GM23338 (cell line): Measurements from ENCODE around the gene SMG6. TPM values are rescaled to one million over a fixed set of nuclear protein-coding genes. Genes with fewer than 3 reads are reported as not detected.

ENCODE experiments used
- ATAC-seq: fragments of 200-7000 bp; cut with Tn5 transposase; 3 replicates; pipeline ENCODE4 v1.9.1; 2020
- DNase-seq: peaks from one replicate; pipeline ENCODE4 v3.0.0-alpha.2; 2015; ENCODE audit warnings: low spot score
- H2AFZ ChIP-seq: fragments of 200-600 bp; sonication (generic); 2 replicates; pipeline ENCODE4 v1.8.0; 2016; ENCODE audit warnings: antibody characterized with exemption, mild to moderate bottlenecking, moderate library complexity
- H3F3A ChIP-seq: fragments of 200-600 bp; sonication (generic); replicated peaks from 2 replicates; pipeline ENCODE4 v1.8.0; 2017; ENCODE audit warnings: antibody characterized with exemption, mixed run types, low read depth
- H3K27ac ChIP-seq: fragments of 200-600 bp; sonication (generic); 2 replicates; pipeline ENCODE4 v1.6.1; 2016; ENCODE audit warnings: low read depth
- H3K27me3 ChIP-seq: fragments of 200-600 bp; sonication (generic); 2 replicates; pipeline ENCODE4 v1.8.0; 2016; ENCODE audit warnings: mild to moderate bottlenecking, mixed run types, moderate library complexity; ENCODE audit not compliant: insufficient read depth
- H3K36me3 ChIP-seq: fragments of 200-600 bp; sonication (generic); 2 replicates; pipeline ENCODE4 v1.8.0; 2016; ENCODE audit warnings: mild to moderate bottlenecking; ENCODE audit not compliant: insufficient read depth
- H3K4me1 ChIP-seq: fragments of 200-600 bp; sonication (generic); 2 replicates; pipeline ENCODE4 v1.8.0; 2016; ENCODE audit warnings: mild to moderate bottlenecking, moderate library complexity; ENCODE audit not compliant: insufficient read depth
- H3K4me2 ChIP-seq: fragments of 200-600 bp; sonication (generic); 2 replicates; pipeline ENCODE4 v1.7.1; 2017; ENCODE audit warnings: mixed run types
- H3K4me3 ChIP-seq: fragments of 200-600 bp; sonication (generic); 2 replicates; pipeline ENCODE4 v1.6.1; 2016; ENCODE audit warnings: mixed run types
- H3K79me2 ChIP-seq: fragments of 200-600 bp; sonication (generic); replicated peaks from 2 replicates; pipeline ENCODE4 v1.8.0; 2017; ENCODE audit warnings: mild to moderate bottlenecking; ENCODE audit not compliant: insufficient read depth
- H3K9me2 ChIP-seq: fragments of 200-600 bp; sonication (generic); 2 replicates; pipeline ENCODE4 v1.8.0; 2017; ENCODE audit not compliant: insufficient read depth
- H4K20me1 ChIP-seq: fragments of 200-600 bp; sonication (generic); replicated peaks from 2 replicates; pipeline ENCODE4 v1.8.0; 2017; ENCODE audit warnings: mild to moderate bottlenecking; ENCODE audit not compliant: insufficient read depth
- H3K27ac Mint-ChIP-seq: 2 replicates; pipeline ENCODE4 v1.8.0; 2020; ENCODE audit warnings: inconsistent platforms, mild to moderate bottlenecking, moderate library complexity, mixed read lengths
- H3K27me3 Mint-ChIP-seq: 3 replicates; pipeline ENCODE4 v1.8.0; 2022; ENCODE audit warnings: low read depth, mild to moderate bottlenecking, moderate library complexity, mixed read lengths, inconsistent platforms; ENCODE audit not compliant: insufficient read depth, poor library complexity
- H3K36me3 Mint-ChIP-seq: 3 replicates; pipeline ENCODE4 v1.8.0; 2021; ENCODE audit warnings: low read depth, mild to moderate bottlenecking, inconsistent platforms, moderate library complexity, mixed read lengths
- H3K4me1 Mint-ChIP-seq: 3 replicates; pipeline ENCODE4 v1.8.0; 2020; ENCODE audit warnings: mild to moderate bottlenecking, inconsistent platforms, mixed read lengths
- H3K4me3 Mint-ChIP-seq: 3 replicates; pipeline ENCODE4 v1.8.0; 2021; ENCODE audit warnings: moderate library complexity, mild to moderate bottlenecking, inconsistent platforms, mixed read lengths
- H3K9me3 Mint-ChIP-seq: 3 replicates; pipeline ENCODE4 v1.8.0; 2020; ENCODE audit warnings: moderate library complexity, mild to moderate bottlenecking, inconsistent platforms, mixed read lengths
- CREB1 ChIP-seq: fragments of 250-450 bp; sonication (Bioruptor Pico); IDR thresholded peaks from 2 replicates; pipeline ENCODE4 v1.5.0; 2020; ENCODE audit warnings: low read depth, mild to moderate bottlenecking, moderate library complexity
- CTCF ChIP-seq, 2 experiments: fragments of 200-600 bp in 1 of 2; sonication (generic) in 1 of 2; conservative IDR thresholded peaks; 2 replicates each; pipeline versions ENCODE4 v1.5.1 to v1.6.1; 2016 to 2017; ENCODE audit warnings: antibody characterized with exemption in 2 of 2, low read depth in 2 of 2, mild to moderate bottlenecking in 2 of 2, moderate library complexity in 1 of 2
- ETS1 ChIP-seq: IDR thresholded peaks from 2 replicates; pipeline ENCODE4 v1.6.1; 2016; ENCODE audit warnings: antibody characterized with exemption
- JUNB ChIP-seq: IDR thresholded peaks from one replicate; pipeline ENCODE4 v1.6.1; 2016; ENCODE audit warnings: antibody characterized with exemption; ENCODE audit not compliant: unreplicated experiment
- NANOG ChIP-seq: IDR thresholded peaks from 2 replicates; pipeline ENCODE4 v1.6.1; 2016; ENCODE audit warnings: antibody characterized with exemption, borderline replicate concordance
- POLR2AphosphoS5 ChIP-seq: IDR thresholded peaks from 2 replicates; pipeline ENCODE4 v1.6.1; 2016; ENCODE audit warnings: antibody characterized with exemption, low read depth
- REST ChIP-seq: IDR thresholded peaks from one replicate; pipeline ENCODE4 v1.6.1; 2018; ENCODE audit warnings: antibody characterized with exemption; ENCODE audit not compliant: unreplicated experiment
- STAT1 ChIP-seq: IDR thresholded peaks from one replicate; pipeline ENCODE4 v1.6.1; 2016; ENCODE audit warnings: antibody characterized with exemption; ENCODE audit not compliant: unreplicated experiment
- ZNF331 ChIP-seq: fragments of 250-450 bp; sonication (Bioruptor Pico); IDR thresholded peaks from 2 replicates; pipeline ENCODE4 v1.5.0; 2020; ENCODE audit warnings: low read depth, mild to moderate bottlenecking, moderate library complexity
- ZNF462 ChIP-seq: fragments of 250-450 bp; sonication (Bioruptor Pico); IDR thresholded peaks from 2 replicates; pipeline ENCODE4 v1.5.0; 2020; ENCODE audit warnings: mild to moderate bottlenecking, moderate library complexity
- polyA plus RNA-seq: library from polyadenylated mRNA; unstranded; fragments of >200 nt; fragmentation: Nextera tagmentation; extraction: Ambion mirVana; gene quantifications from 2 replicates; pipeline ENCODE4 v1.2.1, GENCODE V29; 2016
- total RNA-seq: library from RNA; depleted of rRNA; stranded (reverse); fragments of >200 nt; shearing (Covaris generic); gene quantifications from 2 replicates; pipeline ENCODE4 v1.2.3, GENCODE V29; 2014

Gene SMG6
- total and polyA plus RNA-seq, 2 experiments from 2014 or later = 10.4 to 43.1 TPM

- H2AFZ ChIP-seq = peak within 1 kb of the TSS; percentile 92; the same call in 1 of the 2 replicates
- Mint-ChIP-seq H3K36me3 (peaks cover 16% of the 10 kb centered on the region), H3K27me3 (peaks cover 24% of the 10 kb centered on the region), H3K4me3 (peak within 1 kb of the TSS; percentile 97), H3K27ac (peak within 1 kb of the TSS; percentile 96), H3K9me3 (no peaks in the 10 kb centered on the region), H3K4me1 (peaks cover 5% of the 10 kb centered on the region; the same call in 2 of the 3 replicates)
- H3K36me3 ChIP-seq = peaks cover 7% of the 10 kb centered on the region; the same call in 1 of the 2 replicates
- peak; percentile 7 to 70; a peak in 2 of 4 replicates for TF ChIP-seq CTCF (conservative IDR thresholded peaks at IDR 0.05; ENCODE audit: low read depth in 2 of 2)
- TF ChIP-seq NANOG = no peak
- no peak for TF ChIP-seq STAT1
- no peak for TF ChIP-seq JUNB
- peak; percentile 13 for TF ChIP-seq REST
- peak; percentile 91 for TF ChIP-seq ETS1
- TF ChIP-seq CREB1 = peak; percentile 78
- no peak for TF ChIP-seq ZNF462 (CRISPR knock-in tag)
- peak; percentile 66 for TF ChIP-seq POLR2AphosphoS5
- TF ChIP-seq ZNF331 (CRISPR knock-in tag) = no peak
- H4K20me1 ChIP-seq = no peaks in the 10 kb centered on the region; the same call in 1 of the 2 replicates
- ATAC-seq (peak; percentile 91), DNase-seq (peak; percentile 98)
- peaks cover 10% of the 10 kb centered on the region; the same call in 1 of the 2 replicates for H3F3A ChIP-seq
- H3K27me3 ChIP-seq = peaks cover 17% of the 10 kb centered on the region; the same call in 1 of the 2 replicates
- H3K27ac ChIP-seq = peak within 1 kb of the TSS; percentile 55
- no peaks in the 10 kb centered on the region for H3K9me2 ChIP-seq
- H3K4me1 ChIP-seq = peaks cover 7% of the 10 kb centered on the region
- H3K79me2 ChIP-seq = no peaks in the 10 kb centered on the region
- H3K4me2 ChIP-seq = peak within 1 kb of the TSS; percentile 96
- H3K4me3 ChIP-seq = peak within 1 kb of the TSS; percentile 87
These were observed 261.8 kb downstream of the SMG6 start, which contains the start of gene OVCA2 for GRCh38 chr17:2041561-2042389. Gene OVCA2 (plus strand): TSS chr17:2042022. CDS start chr17:2042048, 26 bp downstream.
